Adrenal gland (tissue), 5 donors: Measurements from ENCODE around the gene LRRC41.
"Not testable (repeated sequence)": the region's sequence is repeated elsewhere in the genome, so short reads cannot be mapped to it uniquely, and the experiment has no call there.

Source experiments
- POLR2A ChIP-seq, 2 donors: fragments of 450-650 bp; IDR thresholded peaks; one replicate each; pipeline ENCODE4 v1.6.1; 2017; ENCODE audit warnings: antibody characterized with exemption in 2 of 2, mild to moderate bottlenecking in 2 of 2, moderate library complexity in 1 of 2
- TF ChIP-seq, protein P1 (sequence below), 6 experiments: fragments of 450-650 bp in 4 of 6; fragments of 200-600 bp in 2 of 6; sonication (generic) in 1 of 6; IDR thresholded peaks; 1 replicate in 5 of 6; 2 replicates in 1 of 6; pipeline versions ENCODE4 v1.5.1 to v1.8.0; 2016 to 2021; ENCODE audit warnings: antibody characterized with exemption in 6 of 6, mild to moderate bottlenecking in 2 of 6, moderate library complexity in 1 of 6
- donor health status: DM: no; HTN: no; CAD: no.

DNA sequence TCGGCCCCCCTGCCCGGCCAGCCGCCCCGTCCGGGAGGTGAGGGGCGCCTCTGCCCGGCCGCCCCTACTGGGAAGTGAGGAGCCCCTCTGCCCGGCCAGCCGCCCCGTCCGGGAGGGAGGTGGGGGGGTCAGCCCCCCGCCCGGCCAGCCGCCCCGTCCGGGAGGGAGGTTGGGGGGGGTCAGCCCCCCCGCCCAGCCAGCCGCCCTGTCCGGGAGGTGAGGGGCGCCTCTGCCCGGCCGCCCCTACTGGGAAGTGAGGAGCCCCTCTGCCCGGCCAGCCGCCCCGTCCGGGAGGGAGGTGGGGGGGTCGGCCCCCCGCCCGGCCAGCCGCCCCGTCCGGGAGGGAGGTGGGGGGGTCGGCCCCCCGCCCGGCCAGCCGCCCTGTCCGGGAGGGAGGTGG lies 61.7 kb downstream of the LRRC41 start:
- TF ChIP-seq, protein P1, sequence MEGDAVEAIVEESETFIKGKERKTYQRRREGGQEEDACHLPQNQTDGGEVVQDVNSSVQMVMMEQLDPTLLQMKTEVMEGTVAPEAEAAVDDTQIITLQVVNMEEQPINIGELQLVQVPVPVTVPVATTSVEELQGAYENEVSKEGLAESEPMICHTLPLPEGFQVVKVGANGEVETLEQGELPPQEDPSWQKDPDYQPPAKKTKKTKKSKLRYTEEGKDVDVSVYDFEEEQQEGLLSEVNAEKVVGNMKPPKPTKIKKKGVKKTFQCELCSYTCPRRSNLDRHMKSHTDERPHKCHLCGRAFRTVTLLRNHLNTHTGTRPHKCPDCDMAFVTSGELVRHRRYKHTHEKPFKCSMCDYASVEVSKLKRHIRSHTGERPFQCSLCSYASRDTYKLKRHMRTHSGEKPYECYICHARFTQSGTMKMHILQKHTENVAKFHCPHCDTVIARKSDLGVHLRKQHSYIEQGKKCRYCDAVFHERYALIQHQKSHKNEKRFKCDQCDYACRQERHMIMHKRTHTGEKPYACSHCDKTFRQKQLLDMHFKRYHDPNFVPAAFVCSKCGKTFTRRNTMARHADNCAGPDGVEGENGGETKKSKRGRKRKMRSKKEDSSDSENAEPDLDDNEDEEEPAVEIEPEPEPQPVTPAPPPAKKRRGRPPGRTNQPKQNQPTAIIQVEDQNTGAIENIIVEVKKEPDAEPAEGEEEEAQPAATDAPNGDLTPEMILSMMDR (IDR thresholded peaks at IDR 0.05), result not testable (repeated sequence)
- not testable (repeated sequence) for TF ChIP-seq POLR2A (IDR thresholded peaks at IDR 0.05)
